Fibroblast of pulmonary artery (primary cell): ENCODE results near the gene GORAB.
A peak's percentile ranks its signal among the peaks of the same experiment; 100 is the strongest.

Source experiments
- DNase-seq: peaks from one replicate; pipeline ENCODE4 v3.0.0-alpha.2; 2010; ENCODE audit warnings: low read depth
- H3K4me3 ChIP-seq: replicated peaks from 2 replicates; pipeline ENCODE4 v1.5.1; 2011; ENCODE audit warnings: low read depth, mild to moderate bottlenecking, control low read depth, low read length, moderate library complexity
- TF ChIP-seq, protein P1 (sequence below): IDR thresholded peaks from 2 replicates; pipeline ENCODE4 v1.5.1; 2011; ENCODE audit warnings: mild to moderate bottlenecking, control low read depth, low read length, inconsistent platforms; ENCODE audit errors: missing control alignments

The GORAB gene

DNA sequence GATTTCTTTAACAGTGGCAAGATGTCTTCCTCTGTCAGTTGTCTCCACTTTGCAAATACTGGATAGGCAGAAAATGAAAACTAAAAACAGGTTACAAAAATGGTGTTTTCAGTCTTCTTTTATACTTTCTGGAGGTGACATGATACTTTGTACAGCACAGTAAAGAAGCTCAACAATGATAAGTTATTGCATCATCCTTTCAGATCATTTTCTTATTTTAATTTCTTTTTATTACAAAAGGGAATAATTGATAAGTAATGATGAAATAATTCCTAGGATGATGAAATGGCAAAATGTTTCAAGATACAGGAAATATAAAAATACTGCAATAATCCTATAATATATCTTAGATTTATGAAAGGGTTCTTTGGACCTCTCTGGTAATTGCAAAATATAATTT, 16.5 kb downstream of the GORAB start:
- no peak for DNase-seq
- TF ChIP-seq, protein P1, sequence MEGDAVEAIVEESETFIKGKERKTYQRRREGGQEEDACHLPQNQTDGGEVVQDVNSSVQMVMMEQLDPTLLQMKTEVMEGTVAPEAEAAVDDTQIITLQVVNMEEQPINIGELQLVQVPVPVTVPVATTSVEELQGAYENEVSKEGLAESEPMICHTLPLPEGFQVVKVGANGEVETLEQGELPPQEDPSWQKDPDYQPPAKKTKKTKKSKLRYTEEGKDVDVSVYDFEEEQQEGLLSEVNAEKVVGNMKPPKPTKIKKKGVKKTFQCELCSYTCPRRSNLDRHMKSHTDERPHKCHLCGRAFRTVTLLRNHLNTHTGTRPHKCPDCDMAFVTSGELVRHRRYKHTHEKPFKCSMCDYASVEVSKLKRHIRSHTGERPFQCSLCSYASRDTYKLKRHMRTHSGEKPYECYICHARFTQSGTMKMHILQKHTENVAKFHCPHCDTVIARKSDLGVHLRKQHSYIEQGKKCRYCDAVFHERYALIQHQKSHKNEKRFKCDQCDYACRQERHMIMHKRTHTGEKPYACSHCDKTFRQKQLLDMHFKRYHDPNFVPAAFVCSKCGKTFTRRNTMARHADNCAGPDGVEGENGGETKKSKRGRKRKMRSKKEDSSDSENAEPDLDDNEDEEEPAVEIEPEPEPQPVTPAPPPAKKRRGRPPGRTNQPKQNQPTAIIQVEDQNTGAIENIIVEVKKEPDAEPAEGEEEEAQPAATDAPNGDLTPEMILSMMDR: no peak
- H3K4me3 ChIP-seq: no peak overlapping the region

DNA sequence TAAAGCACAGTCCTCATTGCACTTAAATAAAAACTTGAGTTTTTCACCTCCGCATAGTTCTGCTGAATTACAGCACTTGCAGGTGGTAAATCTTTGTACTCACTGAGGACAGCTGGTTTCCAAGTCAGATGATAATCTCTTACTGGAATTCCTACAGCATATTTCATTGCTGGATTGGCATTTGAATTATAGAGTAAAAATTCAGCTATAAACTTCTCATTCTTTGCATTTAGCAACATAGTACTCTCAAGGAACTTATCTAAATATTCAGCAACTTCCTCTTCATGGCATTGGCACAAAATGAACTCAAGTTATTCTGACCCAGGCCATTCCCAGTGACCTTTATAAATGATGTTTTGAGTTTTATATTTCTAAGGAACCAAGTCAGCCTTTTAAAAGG, 23.4 kb downstream of the GORAB start:
- peak; percentile 21 for DNase-seq
- TF ChIP-seq, protein P1: no peak
- no peak overlapping the region for H3K4me3 ChIP-seq

DNA sequence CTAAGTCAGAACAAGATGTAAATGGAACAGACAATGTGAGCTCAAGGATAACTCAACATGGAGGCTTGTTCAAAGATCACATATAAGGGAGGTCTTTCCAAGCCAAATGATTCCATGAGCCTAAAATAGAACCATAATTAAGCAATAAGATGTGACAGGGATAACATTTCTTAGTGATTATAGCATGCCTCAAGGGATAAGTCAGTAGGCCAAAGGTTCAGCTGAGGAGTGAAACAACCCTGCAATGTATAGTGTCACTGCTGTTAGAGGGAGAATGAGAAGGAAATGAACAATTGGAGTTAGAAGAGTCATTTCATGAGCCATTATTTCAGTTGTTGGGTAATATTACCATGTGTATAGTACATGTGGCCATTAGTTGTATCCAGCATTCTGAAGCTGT, 25.0 kb downstream of the GORAB start:
- peak; percentile 27 for DNase-seq
- TF ChIP-seq, protein P1: no peak
- no peak overlapping the region for H3K4me3 ChIP-seq

DNA sequence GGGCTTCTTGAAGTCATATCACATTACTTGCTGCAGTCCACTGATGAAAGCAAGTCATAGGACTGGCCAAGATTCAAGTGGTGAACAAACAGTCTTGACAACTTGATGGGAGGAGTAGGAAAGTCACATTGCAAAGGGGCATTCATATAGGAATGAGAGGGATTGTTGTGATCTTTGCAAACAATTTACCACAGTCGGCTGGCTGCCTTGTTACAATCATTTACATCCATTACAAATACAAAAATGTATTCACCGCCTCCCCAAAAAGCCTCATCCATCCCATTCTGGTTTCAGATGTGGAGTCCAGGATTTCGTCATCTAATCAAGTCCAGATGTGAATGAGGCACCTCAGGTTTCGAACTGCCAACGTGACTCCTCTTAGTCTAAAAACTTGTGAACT, 26.8 kb downstream of the GORAB start:
- TF ChIP-seq, protein P1: no peak
- DNase-seq: no peak
- H3K4me3 ChIP-seq: no peak overlapping the region

DNA sequence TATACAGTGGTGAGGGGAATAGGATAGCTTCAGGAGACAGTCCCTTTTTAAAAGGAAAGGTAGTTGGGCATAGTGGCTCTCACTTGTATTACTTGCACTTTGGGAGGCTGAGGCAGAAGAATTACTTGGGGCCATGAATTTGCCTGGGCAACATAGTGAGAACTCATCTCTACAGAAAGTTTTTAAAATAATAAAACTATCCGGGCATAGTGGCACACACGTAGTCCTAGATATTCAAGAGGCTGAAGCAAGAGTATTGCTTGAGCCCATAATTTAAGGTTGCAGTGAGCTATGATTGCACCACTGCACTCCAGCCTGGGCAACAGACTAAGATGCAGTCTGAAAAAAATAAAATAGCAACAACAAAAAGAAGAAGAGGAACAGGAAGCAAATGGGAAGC, 27.2 kb downstream of the GORAB start:
- no peak overlapping the region for H3K4me3 ChIP-seq
- TF ChIP-seq, protein P1: no peak
- DNase-seq: no peak

DNA sequence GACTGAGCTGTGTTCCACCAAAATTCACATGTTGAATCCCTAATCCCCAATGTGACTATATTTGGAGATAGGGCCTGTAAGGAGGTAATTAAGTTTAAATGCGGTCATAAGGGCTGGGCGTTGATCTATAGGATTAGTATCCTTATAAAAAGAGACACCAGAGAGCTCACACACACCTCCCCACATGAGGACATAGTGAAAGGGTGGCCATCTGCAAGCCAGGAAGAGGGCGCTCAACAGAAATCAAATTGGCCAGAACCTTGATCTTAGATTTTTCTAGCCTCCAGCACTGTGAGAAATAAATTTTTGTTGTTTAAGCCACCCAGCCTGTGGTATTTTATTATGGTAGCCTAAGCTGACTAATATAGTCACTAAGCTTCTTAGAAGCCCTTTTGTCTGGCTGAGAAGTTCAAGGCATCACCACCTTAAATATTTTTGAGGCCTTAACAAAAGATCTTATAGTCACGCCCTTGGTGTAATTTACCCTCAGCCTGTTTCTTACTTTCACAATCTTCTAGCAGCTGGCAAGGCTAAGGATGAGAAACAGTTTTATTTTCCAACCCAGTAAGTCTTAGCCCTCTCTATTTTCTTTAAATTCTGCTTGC, 28.8 kb downstream of the GORAB start:
- no peak for DNase-seq
- TF ChIP-seq, protein P1: no peak

DNA sequence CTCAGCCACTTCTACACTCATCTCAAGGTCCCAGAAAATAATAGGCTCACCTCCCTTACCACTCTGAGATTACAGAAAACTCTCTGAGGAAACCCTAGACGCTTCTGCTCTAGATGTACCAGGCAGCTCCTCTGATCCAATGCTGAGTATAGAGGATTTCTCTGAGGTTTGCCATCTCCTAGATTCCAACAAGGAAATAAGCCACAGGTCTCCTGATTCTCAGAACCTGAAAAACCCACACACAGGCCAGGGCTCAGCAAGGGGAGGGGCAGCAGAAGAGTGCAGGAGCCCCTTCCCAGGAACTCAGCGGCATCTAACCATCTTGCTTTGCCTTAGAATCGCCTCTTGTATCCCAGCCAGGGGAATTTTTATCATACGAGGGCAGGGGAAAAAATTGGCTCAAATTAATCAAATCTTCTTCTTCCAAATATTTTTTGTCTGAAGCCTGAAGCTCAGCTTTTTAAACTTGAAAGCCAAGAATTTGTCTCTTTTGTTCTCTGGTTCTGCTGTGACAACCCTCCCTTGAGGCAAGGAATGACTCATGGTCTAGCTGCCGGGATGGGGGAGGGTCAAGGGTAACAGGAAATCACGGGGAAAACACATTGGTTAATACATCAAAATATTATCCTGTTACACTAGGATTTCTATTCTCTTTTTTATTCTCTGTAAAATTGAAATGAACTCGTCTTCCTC, 30.8 kb downstream of the GORAB start:
- DNase-seq: peak; percentile 96
- TF ChIP-seq, protein P1: no peak
- H3K4me3 ChIP-seq: peak overlapping the region; percentile 19

More for the DNA sequence above, 28.8 kb downstream of the GORAB start:
- no peak overlapping the region for H3K4me3 ChIP-seq
